Right atrium auricular region (tissue), 2 donors: ENCODE results near the gene FANK1. TPM values are rescaled to one million over a fixed set of nuclear protein-coding genes. Genes with fewer than 3 reads are reported as not detected.
"Not testable (repeated sequence)": the region's sequence is repeated elsewhere in the genome, so short reads cannot be mapped to it uniquely, and the experiment has no call there.

Experiments used
- DNase-seq: peaks from one replicate; pipeline ENCODE4 v3.0.0-alpha.2; 2019; ENCODE audit warnings: low spot score
- H3K27ac ChIP-seq, 2 donors: fragments of 200-600 bp; sonication (generic); 1 replicate in 1 of 2; 2 replicates in 1 of 2; pipeline ENCODE4 v1.5.1; 2016 to 2019
- H3K27me3 ChIP-seq, 2 donors: fragments of 200-600 bp; sonication (generic); one replicate each; pipeline versions ENCODE4 v1.5.1 to v1.6.0; 2017 to 2019
- H3K36me3 ChIP-seq: fragments of 200-600 bp; sonication (generic); one replicate; pipeline ENCODE4 v1.5.1; 2016
- H3K4me1 ChIP-seq, 2 donors: fragments of 200-600 bp; sonication (generic); one replicate each; pipeline versions ENCODE4 v1.5.1 to v1.6.0; 2017 to 2019
- H3K4me3 ChIP-seq, 2 donors: fragments of 200-600 bp; sonication (generic); 1 replicate in 1 of 2; 2 replicates in 1 of 2; pipeline ENCODE4 v1.5.1; 2017 to 2019; ENCODE audit warnings: mild to moderate bottlenecking in 1 of 2, moderate library complexity in 1 of 2
- H3K9me3 ChIP-seq, 2 donors: fragments of 200-600 bp; sonication (generic); one replicate each; pipeline ENCODE4 v1.5.1; 2019
- CTCF ChIP-seq, 2 donors: fragments of 200-600 bp; sonication (generic); IDR thresholded peaks; one replicate each; pipeline ENCODE4 v1.5.1; 2019; ENCODE audit warnings: antibody characterized with exemption in 2 of 2
- total RNA-seq, 2 donors: library from RNA; depleted of rRNA; stranded (reverse); fragments of >200 nt; gene quantifications; one replicate each; pipeline ENCODE4 v1.1.0, GENCODE V29; 2016

The FANK1 gene
- total RNA-seq, 2 donors from 2014 or later = 0.44 to 0.67 TPM

- Histone ChIP-seq H3K9me3 (no peaks in the 10 kb centered on the region), H3K36me3 (no peaks in the 10 kb centered on the region), H3K27ac (no peak overlapping the region), H3K27me3 (no peaks in the 10 kb centered on the region), H3K4me3 (no peak overlapping the region), H3K4me1 (peaks cover 0 to 26% of the 10 kb centered on the region in 2 donors)
- DNase-seq = no peak
- TF ChIP-seq CTCF (IDR thresholded peaks at IDR 0.05) = no peak
Measured at GRCh38 chr10:126043389-126043788, 147.0 kb downstream of the FANK1 start.

GRCh38 chr10:126045861-126046260 lies 149.5 kb downstream of the FANK1 start:
- DNase-seq = no peak
- no peak for TF ChIP-seq CTCF (IDR thresholded peaks at IDR 0.05)
- Histone ChIP-seq H3K4me3 (no peak overlapping the region), H3K27me3 (no peaks in the 10 kb centered on the region), H3K9me3 (no peaks in the 10 kb centered on the region), H3K27ac (no peak overlapping the region), H3K4me1 (peaks cover 0 to 31% of the 10 kb centered on the region in 2 donors), H3K36me3 (no peaks in the 10 kb centered on the region)

- Histone ChIP-seq H3K9me3 (no peaks in the 10 kb centered on the region), H3K27ac (no peak overlapping the region), H3K36me3 (no peaks in the 10 kb centered on the region), H3K27me3 (no peaks in the 10 kb centered on the region), H3K4me1 (peaks cover 0 to 22% of the 10 kb centered on the region in 2 donors), H3K4me3 (no peak overlapping the region)
- no peak for TF ChIP-seq CTCF (IDR thresholded peaks at IDR 0.05)
- DNase-seq = no peak
Measured at GRCh38 chr10:126046831-126047230, 150.5 kb downstream of the FANK1 start.

GRCh38 chr10:126047749-126048148 lies 151.4 kb downstream of the FANK1 start:
- not testable (repeated sequence) for H3K27ac ChIP-seq, H3K27me3 ChIP-seq, H3K9me3 ChIP-seq, H3K36me3 ChIP-seq, H3K4me3 ChIP-seq, DNase-seq
- peaks cover 0 to 15% of the 10 kb centered on the region in 2 donors for H3K4me1 ChIP-seq

GRCh38 chr10:126049759-126050700 lies 153.7 kb downstream of the FANK1 start:
- Histone ChIP-seq H3K27me3 (no peaks in the 10 kb centered on the region), H3K4me3 (no peak overlapping the region), H3K27ac (no peak overlapping the region), H3K36me3 (no peaks in the 10 kb centered on the region), H3K9me3 (no peaks in the 10 kb centered on the region), H3K4me1 (peaks cover 0 to 6% of the 10 kb centered on the region in 2 donors)
- TF ChIP-seq CTCF (IDR thresholded peaks at IDR 0.05) = no peak
- DNase-seq = no peak

GRCh38 chr10:126052171-126052570 lies 155.8 kb downstream of the FANK1 start:
- H3K27me3 ChIP-seq = no peaks in the 10 kb centered on the region
- no peak for TF ChIP-seq CTCF (IDR thresholded peaks at IDR 0.05)
- no peak for DNase-seq

More at GRCh38 chr10:126052171-126052570, 155.8 kb downstream of the FANK1 start:
- Histone ChIP-seq H3K27ac (no peak overlapping the region), H3K4me3 (no peak overlapping the region), H3K4me1 (peaks cover 0 to 6% of the 10 kb centered on the region in 2 donors), H3K9me3 (no peaks in the 10 kb centered on the region), H3K36me3 (no peaks in the 10 kb centered on the region)
